ENCODE measurements around the gene LHX6. TPM values are rescaled to one million over a fixed set of nuclear protein-coding genes. Genes with fewer than 3 reads are reported as not detected.

LHX6 gene
- total and polyA plus RNA-seq, 2 experiments from 2014 or later, result 1.0 to 1.2 TPM

GRCh38 chr9:122155796-122156195 is 73.0 kb downstream of the LHX6 start:
- Histone ChIP-seq H3K4me3 (no peak overlapping the region), H3K9me2 (ENCODE audit: insufficient read depth) (no peaks in the 10 kb centered on the region), H4K20me1 (replicated peaks; ENCODE audit: insufficient read depth) (peaks cover 11% of the 10 kb centered on the region), H3K36me3 (ENCODE audit: insufficient read depth) (no peaks in the 10 kb centered on the region; the same call in 1 of the 2 replicates), H3K27me3 (ENCODE audit: insufficient read depth) (no peaks in the 10 kb centered on the region), H3F3A (replicated peaks; ENCODE audit: low read depth) (no peaks in the 10 kb centered on the region), H2AFZ (no peak overlapping the region), H3K4me2 (no peak overlapping the region), H3K79me2 (replicated peaks; ENCODE audit: insufficient read depth) (peaks cover 50% of the 10 kb centered on the region), H3K4me1 (ENCODE audit: insufficient read depth) (peaks cover 11% of the 10 kb centered on the region; the same call in 1 of the 2 replicates), H3K27ac (ENCODE audit: low read depth) (no peak overlapping the region)
- DNase-seq (ENCODE audit: low spot score) (no peak), ATAC-seq (no peak)
- Mint-ChIP-seq H3K9me3 (no peaks in the 10 kb centered on the region; the same call in 2 of the 3 replicates), H3K27me3 (ENCODE audit: insufficient read depth, low read depth, poor library complexity) (peaks cover 5% of the 10 kb centered on the region), H3K36me3 (ENCODE audit: low read depth) (peaks cover 5% of the 10 kb centered on the region), H3K4me1 (peaks cover 7% of the 10 kb centered on the region; the same call in 2 of the 3 replicates), H3K27ac (no peak overlapping the region), H3K4me3 (no peak overlapping the region)
- TF ChIP-seq ETS1 (IDR thresholded peaks at IDR 0.05) (no peak), STAT1 (IDR thresholded peaks at IDR 0.05; ENCODE audit: unreplicated experiment) (no peak), ZNF331 (CRISPR knock-in tag; IDR thresholded peaks at IDR 0.05; ENCODE audit: low read depth) (no peak), NANOG (IDR thresholded peaks at IDR 0.05; ENCODE audit: borderline replicate concordance) (no peak), POLR2AphosphoS5 (IDR thresholded peaks at IDR 0.05; ENCODE audit: low read depth) (no peak)

Other genes with a start within 250 kb of the LHX6 start
- gene TTLL11, start 135.6 kb downstream of the LHX6 start, total RNA-seq (2014; rRNA removed; shearing (Covaris generic)), result 1.4 and 1.7 TPM in 2 replicates
- 0.37 and 0.57 TPM in 2 replicates for gene TTLL11, start 135.6 kb downstream of the LHX6 start, polyA plus RNA-seq (2016; fragmentation: Nextera tagmentation; extraction: Ambion mirVana)
- gene NDUFA8, start 69.2 kb downstream of the LHX6 start, total RNA-seq (2014; rRNA removed; shearing (Covaris generic)), result 36.6 and 39.7 TPM in 2 replicates
- 139 and 144 TPM in 2 replicates for gene NDUFA8, start 69.2 kb downstream of the LHX6 start, polyA plus RNA-seq (2016; fragmentation: Nextera tagmentation; extraction: Ambion mirVana)
- not detected in 2 replicates for gene MORN5, start 69.0 kb downstream of the LHX6 start, total RNA-seq (2014; rRNA removed; shearing (Covaris generic))
- not detected in 2 replicates for gene MORN5, start 69.0 kb downstream of the LHX6 start, polyA plus RNA-seq (2016; fragmentation: Nextera tagmentation; extraction: Ambion mirVana)
- gene RBM18, start 35.9 kb upstream of the LHX6 start, total RNA-seq (2014; rRNA removed; shearing (Covaris generic)), result 9.3 and 9.9 TPM in 2 replicates
- 23.2 and 25.5 TPM in 2 replicates for gene RBM18, start 35.9 kb upstream of the LHX6 start, polyA plus RNA-seq (2016; fragmentation: Nextera tagmentation; extraction: Ambion mirVana)
- gene MRRF, start 35.9 kb upstream of the LHX6 start, total RNA-seq (2014; rRNA removed; shearing (Covaris generic)), result 31.5 and 32.7 TPM in 2 replicates
- 25.1 and 27.8 TPM in 2 replicates for gene MRRF, start 35.9 kb upstream of the LHX6 start, polyA plus RNA-seq (2016; fragmentation: Nextera tagmentation; extraction: Ambion mirVana)
- gene PTGS1, start 142.1 kb upstream of the LHX6 start, total RNA-seq (2014; rRNA removed; shearing (Covaris generic)), result 1.0 and 1.3 TPM in 2 replicates
- 0.10 and 0.48 TPM in 2 replicates for gene PTGS1, start 142.1 kb upstream of the LHX6 start, polyA plus RNA-seq (2016; fragmentation: Nextera tagmentation; extraction: Ambion mirVana)
- gene OR1J1, start 249.0 kb upstream of the LHX6 start, total RNA-seq (2014; rRNA removed; shearing (Covaris generic)), result not detected in 2 replicates
- gene OR1J1, start 249.0 kb upstream of the LHX6 start, polyA plus RNA-seq (2016; fragmentation: Nextera tagmentation; extraction: Ambion mirVana), result not detected in 2 replicates

Measured in GM23338 (cell line).